Calu3 (cell line): ENCODE measurements around the gene HEMK1. TPM values are rescaled to one million over a fixed set of nuclear protein-coding genes. Genes with fewer than 3 reads are reported as not detected.

ENCODE experiments used
- BruUV-seq: library from RNA; stranded (reverse); fragments of 400-500 nt; replicated peaks from 2 replicates; lab custom pipeline; 2021; lab: Mats Ljungman, UMichigan
- CTCF ChIA-PET: fragments of 300-600 bp; sonication (Branson Sonifier 250); formaldehyde crosslinking; loops from one replicate; lab custom pipeline; 2022; ENCODE audit warnings: antibody characterized with exemption; lab: Charles Lee
- DNase-seq: peaks from one replicate; pipeline ENCODE4 v3.0.0; 2022
- H3K27ac Mint-ChIP-seq: one replicate; pipeline ENCODE4 v1.8.0; 2022; ENCODE audit warnings: mixed read lengths; ENCODE audit not compliant: unreplicated experiment
- H3K27me3 Mint-ChIP-seq: one replicate; pipeline ENCODE4 v1.8.0; 2022; ENCODE audit warnings: mixed read lengths; ENCODE audit not compliant: unreplicated experiment
- H3K36me3 Mint-ChIP-seq: one replicate; pipeline ENCODE4 v1.8.0; 2022; ENCODE audit warnings: mild to moderate bottlenecking, moderate library complexity, mixed read lengths; ENCODE audit not compliant: insufficient read depth, unreplicated experiment
- H3K4me1 Mint-ChIP-seq: one replicate; pipeline ENCODE4 v1.8.0; 2022; ENCODE audit warnings: mild to moderate bottlenecking, low read depth, mixed read lengths; ENCODE audit not compliant: unreplicated experiment
- H3K4me3 Mint-ChIP-seq: one replicate; pipeline ENCODE4 v1.8.0; 2022; ENCODE audit warnings: mild to moderate bottlenecking, low read depth, moderate library complexity, mixed read lengths; ENCODE audit not compliant: unreplicated experiment
- H3K9me3 Mint-ChIP-seq: one replicate; pipeline ENCODE4 v1.8.0; 2022; ENCODE audit warnings: low read depth, mixed read lengths; ENCODE audit not compliant: unreplicated experiment
- intact Hi-C: fragments of 100-400 bp; cut with micrococcal nuclease; formaldehyde crosslinking; loops from one replicate; pipeline ENCODE4 v1.10.0; 2022; ENCODE audit not compliant: unreplicated experiment
- total RNA-seq: library from RNA; stranded (reverse); gene quantifications from 2 replicates; pipeline ENCODE4 v1.2.3, GENCODE V29; 2022
- TF ChIP-seq, protein P1 (sequence below): fragments of 200-600 bp; IDR thresholded peaks from one replicate; pipeline ENCODE4 v1.8.0; 2022; ENCODE audit warnings: antibody characterized with exemption; ENCODE audit not compliant: unreplicated experiment

HEMK1 gene
- total RNA-seq, 1 experiment from 2014 or later = 20.0 TPM

DNA sequence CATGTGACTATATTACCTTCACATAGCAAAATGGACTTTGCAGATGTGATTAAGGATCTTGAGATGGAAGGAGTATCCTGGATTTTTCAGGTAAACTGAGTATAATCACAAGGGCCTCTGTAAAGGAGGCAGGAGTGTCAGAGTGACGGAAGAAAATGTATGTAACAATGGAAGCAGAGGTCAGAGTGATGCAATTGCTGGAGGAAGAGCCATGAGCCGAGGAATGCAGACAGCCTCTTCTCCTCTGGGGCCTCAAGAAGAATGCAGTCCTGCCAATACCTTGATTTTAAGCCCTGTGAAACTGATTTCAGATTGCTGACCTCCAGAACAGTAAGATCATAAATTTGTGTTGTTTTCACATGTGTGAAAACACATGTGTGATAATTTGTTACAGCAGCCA is 15.1 kb downstream of the HEMK1 start:
- CTCF ChIA-PET = no interaction called here
- H3K4me3 Mint-ChIP-seq = no peak overlapping the region
- H3K36me3 Mint-ChIP-seq = peaks cover 6% of the 10 kb centered on the region
- TF ChIP-seq, protein P1, sequence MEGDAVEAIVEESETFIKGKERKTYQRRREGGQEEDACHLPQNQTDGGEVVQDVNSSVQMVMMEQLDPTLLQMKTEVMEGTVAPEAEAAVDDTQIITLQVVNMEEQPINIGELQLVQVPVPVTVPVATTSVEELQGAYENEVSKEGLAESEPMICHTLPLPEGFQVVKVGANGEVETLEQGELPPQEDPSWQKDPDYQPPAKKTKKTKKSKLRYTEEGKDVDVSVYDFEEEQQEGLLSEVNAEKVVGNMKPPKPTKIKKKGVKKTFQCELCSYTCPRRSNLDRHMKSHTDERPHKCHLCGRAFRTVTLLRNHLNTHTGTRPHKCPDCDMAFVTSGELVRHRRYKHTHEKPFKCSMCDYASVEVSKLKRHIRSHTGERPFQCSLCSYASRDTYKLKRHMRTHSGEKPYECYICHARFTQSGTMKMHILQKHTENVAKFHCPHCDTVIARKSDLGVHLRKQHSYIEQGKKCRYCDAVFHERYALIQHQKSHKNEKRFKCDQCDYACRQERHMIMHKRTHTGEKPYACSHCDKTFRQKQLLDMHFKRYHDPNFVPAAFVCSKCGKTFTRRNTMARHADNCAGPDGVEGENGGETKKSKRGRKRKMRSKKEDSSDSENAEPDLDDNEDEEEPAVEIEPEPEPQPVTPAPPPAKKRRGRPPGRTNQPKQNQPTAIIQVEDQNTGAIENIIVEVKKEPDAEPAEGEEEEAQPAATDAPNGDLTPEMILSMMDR = no peak
- no peaks in the 10 kb centered on the region for H3K9me3 Mint-ChIP-seq
- H3K4me1 Mint-ChIP-seq = no peaks in the 10 kb centered on the region
- no peak overlapping the region for H3K27ac Mint-ChIP-seq
- no peak for DNase-seq
- H3K27me3 Mint-ChIP-seq = no peaks in the 10 kb centered on the region
- BruUV-seq = no TSS peak
- intact Hi-C loops = no loop called here

DNA sequence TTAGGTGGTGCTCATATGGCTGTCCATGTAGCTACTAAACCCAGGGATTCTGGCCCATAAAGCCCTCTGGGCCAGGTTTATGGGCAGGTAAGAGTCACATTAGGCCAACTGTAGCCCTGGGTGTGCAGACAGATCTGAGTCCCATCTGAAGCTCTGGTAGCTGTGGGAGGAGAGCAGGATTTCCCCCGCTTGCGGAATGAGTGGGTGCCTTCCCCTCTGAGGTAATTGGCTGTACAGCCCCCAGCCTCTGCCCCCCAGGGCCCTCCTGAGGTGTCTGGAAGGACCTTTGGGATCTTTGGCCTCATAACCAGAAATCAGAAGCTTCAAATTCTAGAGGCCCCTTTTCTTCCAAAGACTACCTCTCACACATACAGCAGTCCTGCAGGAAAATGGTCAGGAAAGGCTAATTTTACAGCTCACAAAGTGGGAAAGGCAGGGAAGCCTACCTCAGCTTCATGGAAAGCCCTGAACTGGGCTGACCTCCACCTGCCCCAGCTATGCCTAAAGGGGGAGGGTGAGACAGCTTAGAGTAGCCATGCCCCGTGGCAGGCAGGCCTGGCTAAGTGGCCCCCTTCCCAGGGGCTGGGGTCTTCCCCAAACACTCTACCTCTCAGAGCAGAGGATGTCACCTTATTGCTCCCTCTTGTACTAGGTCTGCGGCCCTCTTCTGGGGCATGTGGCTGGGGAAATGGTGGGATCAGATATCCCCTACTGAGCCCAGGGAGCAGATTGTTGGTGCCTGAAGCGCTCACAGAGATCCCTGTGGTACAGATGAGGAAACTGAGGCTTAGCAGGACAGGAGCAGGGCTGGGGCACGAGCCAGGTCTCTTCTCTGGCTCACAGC is 16.8 kb downstream of the HEMK1 start:
- Mint-ChIP-seq H3K36me3 (peaks cover 6% of the 10 kb centered on the region), H3K9me3 (no peaks in the 10 kb centered on the region), H3K27ac (no peak overlapping the region), H3K27me3 (no peaks in the 10 kb centered on the region), H3K4me1 (no peaks in the 10 kb centered on the region), H3K4me3 (no peak overlapping the region)
- TF ChIP-seq, protein P1 = no peak
- DNase-seq = no peak
- intact Hi-C loops = no loop called here
- no TSS peak for BruUV-seq
- CTCF ChIA-PET = no interaction called here

DNA sequence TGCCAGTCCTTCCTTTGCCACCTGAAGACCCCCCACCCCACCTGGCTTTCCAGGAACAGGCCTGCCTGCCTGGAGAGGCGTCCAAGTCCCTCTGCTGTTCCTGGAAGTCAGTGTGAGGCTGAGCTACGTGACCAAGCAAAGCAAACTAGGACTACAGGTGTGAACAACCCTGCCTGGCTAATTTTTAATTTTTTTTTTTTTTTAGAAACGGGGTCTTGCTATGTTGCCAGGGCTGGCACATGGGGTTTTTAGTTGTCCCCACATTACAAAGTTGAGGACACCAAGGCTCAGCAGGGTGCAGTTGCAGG is 17.4 kb downstream of the HEMK1 start:
- H3K4me3 Mint-ChIP-seq = no peak overlapping the region
- no TSS peak for BruUV-seq
- peaks cover 6% of the 10 kb centered on the region for H3K36me3 Mint-ChIP-seq
- H3K4me1 Mint-ChIP-seq = no peaks in the 10 kb centered on the region
- no peak overlapping the region for H3K27ac Mint-ChIP-seq
- intact Hi-C loops = no loop called here
- H3K9me3 Mint-ChIP-seq = no peaks in the 10 kb centered on the region
- H3K27me3 Mint-ChIP-seq = no peaks in the 10 kb centered on the region
- CTCF ChIA-PET = no interaction called here
- TF ChIP-seq, protein P1 = no peak
- no peak for DNase-seq

DNA sequence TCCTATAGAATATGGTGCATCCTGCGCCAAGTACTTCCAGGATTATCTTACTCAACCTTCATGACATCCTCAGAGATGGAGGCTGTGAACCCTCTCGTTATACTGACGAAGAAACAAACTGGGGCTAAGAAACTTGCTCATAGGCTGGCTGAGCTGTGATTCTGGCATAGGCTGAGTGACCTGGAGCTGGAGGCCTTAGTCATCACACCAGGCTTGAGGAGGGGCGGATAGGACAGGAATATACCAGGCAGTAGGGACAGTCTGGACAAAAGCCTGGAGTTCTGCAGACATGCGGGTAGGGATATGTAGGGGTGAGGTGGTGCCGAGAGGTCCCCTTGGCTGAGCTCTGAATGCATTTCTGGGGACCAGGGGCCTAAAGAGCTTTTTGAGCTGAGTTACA is 18.1 kb downstream of the HEMK1 start:
- Mint-ChIP-seq H3K9me3 (no peaks in the 10 kb centered on the region), H3K27ac (peak overlapping the region; percentile 30), H3K27me3 (no peaks in the 10 kb centered on the region), H3K4me3 (no peak overlapping the region), H3K4me1 (no peaks in the 10 kb centered on the region), H3K36me3 (peaks cover 6% of the 10 kb centered on the region)
- intact Hi-C loops = no loop called here
- DNase-seq = no peak
- no TSS peak for BruUV-seq
- CTCF ChIA-PET = no interaction called here
- TF ChIP-seq, protein P1 = no peak
